ENCODE results near the gene MCOLN3. TPM values are rescaled to one million over a fixed set of nuclear protein-coding genes. Genes with fewer than 3 reads are reported as not detected.

MCOLN3 gene
- total and polyA plus RNA-seq, 9 of the 15 experiments (the other 6 are each of a cell fraction or from before 2014, with no cell fraction given): 0.04 to 0.05 TPM; not detected in 7

DNA sequence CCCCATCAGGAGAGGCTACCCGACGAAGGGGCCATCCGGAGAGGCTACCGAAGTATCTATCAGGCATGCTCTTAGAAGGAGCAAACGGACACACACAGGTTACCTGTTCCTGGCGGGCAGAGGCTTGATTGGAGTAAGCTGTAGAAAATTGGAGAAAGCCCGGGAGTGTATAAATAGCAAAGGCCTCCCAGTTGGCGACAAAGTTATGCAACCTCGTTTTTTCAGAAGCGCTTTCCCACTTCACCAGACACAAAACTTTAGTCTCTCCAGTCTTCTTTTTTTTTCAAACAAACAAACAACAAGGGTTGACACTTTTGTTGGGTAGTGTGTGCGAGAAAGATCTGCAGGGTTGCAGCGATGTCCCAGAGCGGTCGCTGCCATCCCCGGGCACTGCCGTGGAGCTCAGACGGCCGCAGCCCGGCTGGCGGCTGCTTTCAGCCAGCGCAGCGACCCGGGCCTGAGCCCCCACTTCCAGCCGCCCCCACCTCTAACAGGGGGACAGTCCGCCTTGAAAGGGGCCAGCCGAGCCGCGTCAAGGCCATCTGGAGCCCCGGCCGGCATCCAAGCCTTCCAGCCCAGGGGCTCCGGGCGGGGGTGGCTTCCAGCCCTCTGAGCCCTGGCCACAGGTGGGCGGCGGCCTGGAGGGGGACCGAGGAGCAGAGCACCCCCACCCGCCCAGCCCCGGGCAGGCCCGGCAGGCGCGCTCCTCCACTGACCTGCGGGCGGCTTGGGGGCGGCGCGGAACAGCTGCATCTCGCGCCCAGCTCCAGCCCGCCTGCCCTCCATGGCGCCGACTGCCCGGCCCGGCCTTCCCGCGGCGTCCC lies 616 bp downstream of the MCOLN3 start:
- no peaks in the 10 kb centered on the region for H3K9me1 ChIP-seq (ENCODE audit: control insufficient read depth, insufficient read depth, low read length)
- H3K9me3 ChIP-seq (replicated peaks; ENCODE audit: control insufficient read depth, insufficient read depth, low read depth, low read length): no peaks in the 10 kb centered on the region
- no peaks in the 10 kb centered on the region for H3K79me2 ChIP-seq (ENCODE audit: control insufficient read depth, insufficient read depth, low read length)
- TF ChIP-seq, protein P1, sequence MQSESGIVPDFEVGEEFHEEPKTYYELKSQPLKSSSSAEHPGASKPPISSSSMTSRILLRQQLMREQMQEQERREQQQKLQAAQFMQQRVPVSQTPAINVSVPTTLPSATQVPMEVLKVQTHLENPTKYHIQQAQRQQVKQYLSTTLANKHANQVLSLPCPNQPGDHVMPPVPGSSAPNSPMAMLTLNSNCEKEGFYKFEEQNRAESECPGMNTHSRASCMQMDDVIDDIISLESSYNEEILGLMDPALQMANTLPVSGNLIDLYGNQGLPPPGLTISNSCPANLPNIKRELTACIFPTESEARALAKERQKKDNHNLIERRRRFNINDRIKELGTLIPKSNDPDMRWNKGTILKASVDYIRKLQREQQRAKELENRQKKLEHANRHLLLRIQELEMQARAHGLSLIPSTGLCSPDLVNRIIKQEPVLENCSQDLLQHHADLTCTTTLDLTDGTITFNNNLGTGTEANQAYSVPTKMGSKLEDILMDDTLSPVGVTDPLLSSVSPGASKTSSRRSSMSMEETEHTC (IDR thresholded peaks at IDR 0.05): no peak
- TF ChIP-seq ZNF134 (CRISPR knock-in tag; conservative IDR thresholded peaks at IDR 0.05): no peak
- TF ChIP-seq CBFB (CRISPR knock-in tag; IDR thresholded peaks at IDR 0.05): no peak
- no peak for TF ChIP-seq TEAD1 (CRISPR knock-in tag; IDR thresholded peaks at IDR 0.05)
- no peak for TF ChIP-seq CEBPG (CRISPR knock-in tag; IDR thresholded peaks at IDR 0.05)
- no peak for TF ChIP-seq CEBPG (tag; conservative IDR thresholded peaks at IDR 0.05 in 1 of 2, IDR thresholded peaks at IDR 0.05 in 1 of 2)
- TF ChIP-seq SIRT6 (IDR thresholded peaks at IDR 0.05; ENCODE audit: low read depth, low read length): no peak
- TF ChIP-seq ATF1 (CRISPR knock-in tag; IDR thresholded peaks at IDR 0.05): no peak
- no peak for TF ChIP-seq ATF1 (tag; IDR thresholded peaks at IDR 0.05)
- no peak for TF ChIP-seq ELF4 (CRISPR knock-in tag; IDR thresholded peaks at IDR 0.05)
- TF ChIP-seq DIDO1 (tag; IDR thresholded peaks at IDR 0.05; ENCODE audit: low read depth): no peak
- TF ChIP-seq, protein P2, sequence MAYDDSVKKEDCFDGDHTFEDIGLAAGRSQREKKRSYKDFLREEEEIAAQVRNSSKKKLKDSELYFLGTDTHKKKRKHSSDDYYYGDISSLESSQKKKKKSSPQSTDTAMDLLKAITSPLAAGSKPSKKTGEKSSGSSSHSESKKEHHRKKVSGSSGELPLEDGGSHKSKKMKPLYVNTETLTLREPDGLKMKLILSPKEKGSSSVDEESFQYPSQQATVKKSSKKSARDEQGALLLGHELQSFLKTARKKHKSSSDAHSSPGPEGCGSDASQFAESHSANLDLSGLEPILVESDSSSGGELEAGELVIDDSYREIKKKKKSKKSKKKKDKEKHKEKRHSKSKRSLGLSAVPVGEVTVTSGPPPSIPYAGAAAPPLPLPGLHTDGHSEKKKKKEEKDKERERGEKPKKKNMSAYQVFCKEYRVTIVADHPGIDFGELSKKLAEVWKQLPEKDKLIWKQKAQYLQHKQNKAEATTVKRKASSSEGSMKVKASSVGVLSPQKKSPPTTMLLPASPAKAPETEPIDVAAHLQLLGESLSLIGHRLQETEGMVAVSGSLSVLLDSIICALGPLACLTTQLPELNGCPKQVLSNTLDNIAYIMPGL (CRISPR knock-in tag; IDR thresholded peaks at IDR 0.05): no peak
- no peak for TF ChIP-seq FOXK2 (conservative IDR thresholded peaks at IDR 0.05 in 1 of 2, IDR thresholded peaks at IDR 0.05 in 1 of 2; ENCODE audit: low read depth in 2 of 2)
- DNase-seq (ENCODE audit: extremely low read depth in 1 of 4, low spot score in 3 of 4) (peak in 1 of 4 experiments; percentile 9), ATAC-seq (no peak; the same call in 1 of the 3 replicates), FAIRE-seq (no peak)
- H4K20me1 ChIP-seq (replicated peaks; ENCODE audit: control insufficient read depth, insufficient read depth, low read length): no peaks in the 10 kb centered on the region
- WGBS (ENCODE audit: insufficient coverage, low coverage, missing lambda C conversion rate): 38% methylated on average over 26 of the region's 55 CpGs
- no peaks in the 10 kb centered on the region for H3K36me3 ChIP-seq (ENCODE audit: control insufficient read depth, insufficient read depth, low read length)
- peak overlapping the region; percentile 5; the same call in 1 of the 2 replicates for H3K4me2 ChIP-seq (ENCODE audit: insufficient read depth, low read length)
- H3K9ac ChIP-seq (ENCODE audit: insufficient read depth in 1 of 2, low read depth in 2 of 2, low read length in 2 of 2): no peak overlapping the region; a peak in 1 of 4 replicates
- ChIA-PET CTCF (ENCODE audit: low intra/inter-chr PET ratio) (no interaction called here), POLR2A (interaction anchor here (0.7 kb wide), 1 partner anchor 200 kb away, joined by 3 read pairs; no protein-coding TSS in a partner anchor)
- H3K27ac ChIP-seq (ENCODE audit: extremely low read depth, low read depth, low read length): no peak overlapping the region
- H3K4me3 ChIP-seq: peak overlapping the region; percentile 15; the same call in 1 of the 2 replicates
- intact Hi-C loops (cut with micrococcal nuclease): no loop called here
- H2AFZ ChIP-seq (ENCODE audit: low read depth, low read length): no peak overlapping the region
- H3K4me1 ChIP-seq (replicated peaks in 1 of 2; ENCODE audit: control insufficient read depth in 2 of 2, insufficient read depth in 2 of 2, low read length in 2 of 2): peaks cover 0 to 12% of the 10 kb centered on the region in 2 experiments; a peak in 2 of 5 replicates
- H3K27me3 ChIP-seq (ENCODE audit: control insufficient read depth in 2 of 2, insufficient read depth in 2 of 2, low read length in 2 of 2): peaks cover 28 to 35% of the 10 kb centered on the region in 2 experiments
- no TSS peak for BruUV-seq (replicated peaks)
- in situ Hi-C loops (cut with MboI): no loop called here
